CD8-positive, alpha-beta memory T cell (primary cell): ENCODE measurements around the gene TM4SF4. TPM values are rescaled to one million over a fixed set of nuclear protein-coding genes. Genes with fewer than 3 reads are reported as not detected.

ENCODE experiments used
- CTCF ChIA-PET: fragments of 350-600 bp; sonication (Branson Sonifier 250); formaldehyde crosslinking; loops from one replicate; lab custom pipeline; 2021; ENCODE audit warnings: antibody characterized with exemption; lab: Charles Lee
- POLR2A ChIA-PET: fragments of 350-600 bp; sonication (Branson Sonifier 250); formaldehyde crosslinking; loops from one replicate; lab custom pipeline; 2021; ENCODE audit warnings: antibody characterized with exemption; lab: Charles Lee
- DNase-seq, 5 donors: peaks; one replicate each; pipeline versions ENCODE4 v3.0.0 to v3.0.0-alpha.2; 2020 to 2022; ENCODE audit warnings: mixed read lengths in 1 of 5
- H3K27ac ChIP-seq: one replicate; pipeline ENCODE4 v1.7.0; 2013; ENCODE audit warnings: low read depth, mild to moderate bottlenecking, low read length, moderate library complexity
- H3K27me3 ChIP-seq: 2 replicates; pipeline ENCODE4 v1.7.0; 2013; ENCODE audit warnings: low read length, mild to moderate bottlenecking; ENCODE audit not compliant: insufficient read depth, poor library complexity, severe bottlenecking
- H3K36me3 ChIP-seq: 2 replicates; pipeline ENCODE4 v1.7.0; 2013; ENCODE audit warnings: mild to moderate bottlenecking, low read length, moderate library complexity; ENCODE audit not compliant: insufficient read depth
- H3K4me1 ChIP-seq: 2 replicates; pipeline ENCODE4 v1.7.0; 2013; ENCODE audit warnings: mild to moderate bottlenecking, low read length, moderate library complexity; ENCODE audit not compliant: insufficient read depth
- H3K4me3 ChIP-seq: 2 replicates; pipeline ENCODE4 v1.7.0; 2013; ENCODE audit warnings: mild to moderate bottlenecking, low read length
- H3K9me3 ChIP-seq: 2 replicates; pipeline ENCODE4 v1.7.0; 2013; ENCODE audit warnings: mild to moderate bottlenecking, low read length
- H3K27ac Mint-ChIP-seq, 8 donors: one replicate each; pipeline ENCODE4 v1.8.0; 2020 to 2021; ENCODE audit warnings: mixed read lengths in 8 of 8, mild to moderate bottlenecking in 6 of 8, inconsistent platforms in 3 of 8, moderate library complexity in 3 of 8
- H3K27me3 Mint-ChIP-seq, 2 donors: one replicate each; pipeline ENCODE4 v1.8.0; 2020 to 2021; ENCODE audit warnings: mixed read lengths in 2 of 2, mild to moderate bottlenecking in 1 of 2, moderate library complexity in 1 of 2
- H3K36me3 Mint-ChIP-seq, 3 donors: one replicate each; pipeline ENCODE4 v1.8.0; 2020 to 2021; ENCODE audit warnings: mixed read lengths in 3 of 3, inconsistent platforms in 1 of 3, mild to moderate bottlenecking in 1 of 3
- H3K4me1 Mint-ChIP-seq, 3 donors: one replicate each; pipeline ENCODE4 v1.8.0; 2020 to 2021; ENCODE audit warnings: mixed read lengths in 3 of 3, inconsistent platforms in 1 of 3, mild to moderate bottlenecking in 1 of 3
- H3K4me3 Mint-ChIP-seq, 7 donors: one replicate each; pipeline ENCODE4 v1.8.0; 2020 to 2021; ENCODE audit warnings: mixed read lengths in 7 of 7, mild to moderate bottlenecking in 6 of 7, moderate library complexity in 4 of 7, inconsistent platforms in 2 of 7
- H3K9me3 Mint-ChIP-seq, 5 donors: one replicate each; pipeline ENCODE4 v1.8.0; 2020 to 2022; ENCODE audit warnings: mixed read lengths in 5 of 5, mild to moderate bottlenecking in 3 of 5, moderate library complexity in 2 of 5, inconsistent platforms in 1 of 5
- polyA plus RNA-seq: library from polyadenylated mRNA; unstranded; fragments of 300-500 nt; fragmentation: Illumina TruSeq; gene quantifications from one replicate; pipeline ENCODE4 v1.2.3, GENCODE V29; 2021
- total RNA-seq, 2 experiments: library from RNA; stranded (reverse); gene quantifications; one replicate each; pipeline ENCODE4 v1.2.3, GENCODE V29; 2021

The TM4SF4 gene
- total and polyA plus RNA-seq, 3 experiments from 2014 or later = not detected

- H3K27me3 Mint-ChIP-seq = peaks cover 14 to 24% of the 10 kb centered on the region in 2 donors
- Histone ChIP-seq H3K4me1 (no peaks in the 10 kb centered on the region), H3K27ac (no peak overlapping the region), H3K27me3 (peaks cover 3% of the 10 kb centered on the region), H3K9me3 (no peaks in the 10 kb centered on the region), H3K36me3 (no peaks in the 10 kb centered on the region), H3K4me3 (no peak overlapping the region)
- CTCF ChIA-PET = no interaction called here
- H3K27ac Mint-ChIP-seq = no peak overlapping the region
- no peak overlapping the region for H3K4me3 Mint-ChIP-seq
- H3K4me1 Mint-ChIP-seq = peaks cover 0 to 4% (median 0%) of the 10 kb centered on the region in 3 donors
- no peak for DNase-seq
- H3K36me3 Mint-ChIP-seq = no peaks in the 10 kb centered on the region
- POLR2A ChIA-PET = no interaction called here
- H3K9me3 Mint-ChIP-seq = peaks cover 0 to 2% (median 0%) of the 10 kb centered on the region in 5 donors
Observed at GRCh38 chr3:149493315-149494021, 19.0 kb downstream of the TM4SF4 start.

- no peaks in the 10 kb centered on the region for H3K36me3 ChIP-seq
- no peak for DNase-seq
- no peak overlapping the region for H3K27ac ChIP-seq
- H3K4me1 ChIP-seq = no peaks in the 10 kb centered on the region
- H3K9me3 ChIP-seq = no peaks in the 10 kb centered on the region
- peaks cover 3% of the 10 kb centered on the region for H3K27me3 ChIP-seq
- ChIA-PET POLR2A (no interaction called here), CTCF (no interaction called here)
- H3K36me3 Mint-ChIP-seq = no peaks in the 10 kb centered on the region
- H3K4me3 Mint-ChIP-seq = no peak overlapping the region
- peaks cover 14 to 24% of the 10 kb centered on the region in 2 donors for H3K27me3 Mint-ChIP-seq
- H3K4me1 Mint-ChIP-seq = peaks cover 0 to 4% (median 0%) of the 10 kb centered on the region in 3 donors
- H3K9me3 Mint-ChIP-seq = peaks cover 0 to 2% (median 0%) of the 10 kb centered on the region in 5 donors
- no peak overlapping the region for H3K27ac Mint-ChIP-seq
- no peak overlapping the region for H3K4me3 ChIP-seq
Observed at GRCh38 chr3:149494022-149494758, 19.7 kb downstream of the TM4SF4 start.

- Histone ChIP-seq H3K27me3 (peaks cover 3% of the 10 kb centered on the region), H3K9me3 (no peaks in the 10 kb centered on the region), H3K36me3 (no peaks in the 10 kb centered on the region), H3K4me3 (no peak overlapping the region), H3K4me1 (no peaks in the 10 kb centered on the region), H3K27ac (no peak overlapping the region)
- peaks cover 14 to 24% of the 10 kb centered on the region in 2 donors for H3K27me3 Mint-ChIP-seq
- H3K36me3 Mint-ChIP-seq = no peaks in the 10 kb centered on the region
- no peak overlapping the region for H3K4me3 Mint-ChIP-seq
- H3K4me1 Mint-ChIP-seq = peaks cover 0 to 4% (median 0%) of the 10 kb centered on the region in 3 donors
- POLR2A ChIA-PET = no interaction called here
- CTCF ChIA-PET = no interaction called here
- peaks cover 0 to 2% (median 0%) of the 10 kb centered on the region in 5 donors for H3K9me3 Mint-ChIP-seq
- DNase-seq = no peak
- H3K27ac Mint-ChIP-seq = no peak overlapping the region
Observed at GRCh38 chr3:149494759-149495580, 20.5 kb downstream of the TM4SF4 start.

- Histone ChIP-seq H3K27me3 (peaks cover 3% of the 10 kb centered on the region), H3K9me3 (no peaks in the 10 kb centered on the region), H3K27ac (no peak overlapping the region), H3K4me3 (no peak overlapping the region), H3K36me3 (no peaks in the 10 kb centered on the region), H3K4me1 (no peaks in the 10 kb centered on the region)
- Mint-ChIP-seq H3K4me1 (peaks cover 0 to 4% (median 0%) of the 10 kb centered on the region in 3 donors), H3K27me3 (peaks cover 14 to 19% of the 10 kb centered on the region in 2 donors), H3K27ac (no peak overlapping the region), H3K4me3 (no peak overlapping the region), H3K36me3 (no peaks in the 10 kb centered on the region), H3K9me3 (peaks cover 0 to 2% (median 0%) of the 10 kb centered on the region in 5 donors)
- ChIA-PET POLR2A (no interaction called here), CTCF (no interaction called here)
- no peak for DNase-seq
Observed at GRCh38 chr3:149495581-149496125, 21.2 kb downstream of the TM4SF4 start.

GRCh38 chr3:149496891-149497290, 22.4 kb downstream of the TM4SF4 start:
- Mint-ChIP-seq H3K36me3 (no peaks in the 10 kb centered on the region), H3K27ac (no peak overlapping the region), H3K27me3 (peaks cover 11 to 18% of the 10 kb centered on the region in 2 donors), H3K9me3 (no peaks in the 10 kb centered on the region), H3K4me1 (peaks cover 0 to 4% (median 0%) of the 10 kb centered on the region in 3 donors), H3K4me3 (no peak overlapping the region)
- no peak for DNase-seq
- CTCF ChIA-PET = no interaction called here
- H3K27ac ChIP-seq = no peak overlapping the region
- H3K4me3 ChIP-seq = no peak overlapping the region
- H3K4me1 ChIP-seq = no peaks in the 10 kb centered on the region
- POLR2A ChIA-PET = no interaction called here
- no peaks in the 10 kb centered on the region for H3K9me3 ChIP-seq
- H3K27me3 ChIP-seq = peaks cover 3% of the 10 kb centered on the region
- H3K36me3 ChIP-seq = no peaks in the 10 kb centered on the region

GRCh38 chr3:149497966-149498670, 23.6 kb downstream of the TM4SF4 start:
- Mint-ChIP-seq H3K9me3 (no peaks in the 10 kb centered on the region), H3K36me3 (no peaks in the 10 kb centered on the region), H3K27ac (no peak overlapping the region), H3K4me1 (peaks cover 0 to 4% (median 0%) of the 10 kb centered on the region in 3 donors), H3K4me3 (no peak overlapping the region), H3K27me3 (peaks cover 5 to 15% of the 10 kb centered on the region in 2 donors)
- DNase-seq = no peak
- no peaks in the 10 kb centered on the region for H3K36me3 ChIP-seq
- H3K4me3 ChIP-seq = no peak overlapping the region
- POLR2A ChIA-PET = no interaction called here
- no peaks in the 10 kb centered on the region for H3K9me3 ChIP-seq
- CTCF ChIA-PET = no interaction called here
- H3K27ac ChIP-seq = no peak overlapping the region
- H3K4me1 ChIP-seq = no peaks in the 10 kb centered on the region
- H3K27me3 ChIP-seq = peaks cover 3% of the 10 kb centered on the region

- H3K9me3 ChIP-seq = no peaks in the 10 kb centered on the region
- no peaks in the 10 kb centered on the region for H3K9me3 Mint-ChIP-seq
- ChIA-PET CTCF (no interaction called here), POLR2A (no interaction called here)
- H3K27me3 ChIP-seq = no peaks in the 10 kb centered on the region
- no peak overlapping the region for H3K4me3 ChIP-seq
- no peak overlapping the region for H3K27ac Mint-ChIP-seq
- H3K36me3 Mint-ChIP-seq = no peaks in the 10 kb centered on the region
- no peaks in the 10 kb centered on the region for H3K4me1 ChIP-seq
- H3K4me3 Mint-ChIP-seq = no peak overlapping the region
- H3K36me3 ChIP-seq = no peaks in the 10 kb centered on the region
- no peak for DNase-seq
- H3K4me1 Mint-ChIP-seq = no peaks in the 10 kb centered on the region
- H3K27me3 Mint-ChIP-seq = peaks cover 0 to 10% of the 10 kb centered on the region in 2 donors
- H3K27ac ChIP-seq = no peak overlapping the region
Observed at GRCh38 chr3:149501524-149501923, 27.0 kb downstream of the TM4SF4 start.
